NCI-H526 (cell line): ENCODE results near the gene AP1M1.

ENCODE experiments used
- DNase-seq, 2 experiments: peaks; one replicate each; lab custom pipeline; 2025; lab: John Stamatoyannopoulos, UW

The AP1M1 gene

GRCh38 chr19:16207490-16208025 is 9.8 kb downstream of the AP1M1 start:
- no peak for DNase-seq

GRCh38 chr19:16208064-16208759 is 10.5 kb downstream of the AP1M1 start:
- no peak for DNase-seq

GRCh38 chr19:16208847-16209665 is 11.3 kb downstream of the AP1M1 start:
- DNase-seq: no peak

- no peak for DNase-seq
Measured at GRCh38 chr19:16210168-16210567, 12.5 kb downstream of the AP1M1 start.

GRCh38 chr19:16213076-16213475 is 15.4 kb downstream of the AP1M1 start:
- no peak for DNase-seq

GRCh38 chr19:16216744-16217670 is 19.3 kb downstream of the AP1M1 start:
- DNase-seq: no peak

- no peak for DNase-seq
Measured at GRCh38 chr19:16217716-16218451, 20.2 kb downstream of the AP1M1 start.

GRCh38 chr19:16218851-16219250 is 21.1 kb downstream of the AP1M1 start:
- no peak for DNase-seq

- DNase-seq: no peak
Measured at GRCh38 chr19:16222806-16223205, 25.1 kb downstream of the AP1M1 start.

GRCh38 chr19:16223746-16224145 is 26.0 kb downstream of the AP1M1 start:
- no peak for DNase-seq

- no peak for DNase-seq
Measured at GRCh38 chr19:16224293-16225045, 26.8 kb downstream of the AP1M1 start.

GRCh38 chr19:16225279-16226183 is 27.8 kb downstream of the AP1M1 start:
- no peak for DNase-seq

GRCh38 chr19:16226184-16226591 is 28.5 kb downstream of the AP1M1 start:
- no peak for DNase-seq

- no peak for DNase-seq
Measured at GRCh38 chr19:16226878-16227836, 29.4 kb downstream of the AP1M1 start.

GRCh38 chr19:16227837-16228636 is 30.3 kb downstream of the AP1M1 start:
- no peak for DNase-seq

- DNase-seq: no peak
Measured at GRCh38 chr19:16228637-16229321, 31.1 kb downstream of the AP1M1 start.

GRCh38 chr19:16229322-16229641 is 31.6 kb downstream of the AP1M1 start:
- DNase-seq: no peak
